ENCODE measurements around the gene SYCE1. TPM values are rescaled to one million over a fixed set of nuclear protein-coding genes. Genes with fewer than 3 reads are reported as not detected.
"Not testable (repeated sequence)": the region's sequence is repeated elsewhere in the genome, so short reads cannot be mapped to it uniquely, and the experiment has no call there.

SYCE1 gene
- total RNA-seq, 1 donor from 2014 or later = 0.44 TPM

- Histone ChIP-seq H3K9me3 (replicated peaks) (no peaks in the 10 kb centered on the region), H3K27ac (replicated peaks) (no peak overlapping the region), H3K4me1 (no peaks in the 10 kb centered on the region), H3K4me3 (no peak overlapping the region), H3K27me3 (ENCODE audit: low read depth) (peaks cover 80% of the 10 kb centered on the region), H3K36me3 (no peaks in the 10 kb centered on the region)
- no peak for DNase-seq
- no peak for TF ChIP-seq CTCF (IDR thresholded peaks at IDR 0.05; ENCODE audit: borderline replicate concordance)
- intact Hi-C loops (cut with micrococcal nuclease) = no loop called here
Measured at GRCh38 chr10:133557381-133557780, 8.0 kb downstream of the SYCE1 start.

GRCh38 chr10:133555521-133555920 lies 9.9 kb downstream of the SYCE1 start:
- peaks cover 79% of the 10 kb centered on the region for H3K27me3 ChIP-seq (ENCODE audit: low read depth)
- no peaks in the 10 kb centered on the region for H3K9me3 ChIP-seq (replicated peaks)
- no peaks in the 10 kb centered on the region for H3K4me1 ChIP-seq
- no peak overlapping the region for H3K27ac ChIP-seq (replicated peaks)
- no peak for TF ChIP-seq CTCF (IDR thresholded peaks at IDR 0.05; ENCODE audit: borderline replicate concordance)
- intact Hi-C loops (cut with micrococcal nuclease) = no loop called here
- no peak for DNase-seq
- H3K4me3 ChIP-seq = no peak overlapping the region
- H3K36me3 ChIP-seq = no peaks in the 10 kb centered on the region

- Histone ChIP-seq H3K27ac (replicated peaks) (no peak overlapping the region), H3K36me3 (no peaks in the 10 kb centered on the region), H3K27me3 (ENCODE audit: low read depth) (peaks cover 83% of the 10 kb centered on the region), H3K4me3 (no peak overlapping the region), H3K9me3 (replicated peaks) (peaks cover 8% of the 10 kb centered on the region), H3K4me1 (no peaks in the 10 kb centered on the region)
- no peak for DNase-seq
- no peak for TF ChIP-seq CTCF (IDR thresholded peaks at IDR 0.05; ENCODE audit: borderline replicate concordance)
- intact Hi-C loops (cut with micrococcal nuclease) = no loop called here
Measured at GRCh38 chr10:133554600-133554999, 10.8 kb downstream of the SYCE1 start.

- H3K27ac ChIP-seq (replicated peaks) = no peak overlapping the region
- DNase-seq = no peak
- no peak for TF ChIP-seq CTCF (IDR thresholded peaks at IDR 0.05; ENCODE audit: borderline replicate concordance)
- no peak overlapping the region for H3K4me3 ChIP-seq
- peaks cover 27% of the 10 kb centered on the region for H3K9me3 ChIP-seq (replicated peaks)
- no peaks in the 10 kb centered on the region for H3K36me3 ChIP-seq
- intact Hi-C loops (cut with micrococcal nuclease) = no loop called here
- H3K27me3 ChIP-seq (ENCODE audit: low read depth) = peaks cover 48% of the 10 kb centered on the region
- H3K4me1 ChIP-seq = no peaks in the 10 kb centered on the region
Measured at GRCh38 chr10:133544506-133544905, 20.9 kb downstream of the SYCE1 start.

GRCh38 chr10:133541441-133541975 lies 23.9 kb downstream of the SYCE1 start:
- H3K4me1 ChIP-seq; H3K36me3 ChIP-seq; intact Hi-C loops (cut with micrococcal nuclease); H3K27ac ChIP-seq (replicated peaks); H3K9me3 ChIP-seq (replicated peaks); H3K4me3 ChIP-seq; DNase-seq: not testable (repeated sequence)
- H3K27me3 ChIP-seq (ENCODE audit: low read depth) = peaks cover 25% of the 10 kb centered on the region

GRCh38 chr10:133537546-133538545 lies 27.5 kb downstream of the SYCE1 start:
- H3K4me3 ChIP-seq = no peak overlapping the region
- intact Hi-C loops (cut with micrococcal nuclease) = no loop called here

More at GRCh38 chr10:133537546-133538545, 27.5 kb downstream of the SYCE1 start:
- Histone ChIP-seq H3K27me3 (ENCODE audit: low read depth) (peaks cover 19% of the 10 kb centered on the region), H3K27ac (replicated peaks) (no peak overlapping the region), H3K9me3 (replicated peaks) (no peaks in the 10 kb centered on the region), H3K4me1 (no peaks in the 10 kb centered on the region), H3K36me3 (no peaks in the 10 kb centered on the region)
- TF ChIP-seq CTCF (IDR thresholded peaks at IDR 0.05; ENCODE audit: borderline replicate concordance) = no peak
- no peak for DNase-seq
